GM23248 (cell line): ENCODE measurements around the gene GGT6.

ENCODE experiments used
- EZH2 ChIP-seq: fragments of 200-600 bp; sonication (generic); IDR thresholded peaks from 2 replicates; pipeline ENCODE4 v1.6.1; 2018; ENCODE audit warnings: antibody characterized with exemption, mild to moderate bottlenecking; ENCODE audit not compliant: insufficient read depth, poor library complexity, severe bottlenecking
- EZH2phosphoT487 ChIP-seq: fragments of 200-600 bp; sonication (generic); IDR thresholded peaks from 2 replicates; pipeline ENCODE4 v1.6.1; 2018; ENCODE audit warnings: antibody characterized with exemption, moderate library complexity, mild to moderate bottlenecking, low read depth; ENCODE audit not compliant: insufficient read depth

DNA sequence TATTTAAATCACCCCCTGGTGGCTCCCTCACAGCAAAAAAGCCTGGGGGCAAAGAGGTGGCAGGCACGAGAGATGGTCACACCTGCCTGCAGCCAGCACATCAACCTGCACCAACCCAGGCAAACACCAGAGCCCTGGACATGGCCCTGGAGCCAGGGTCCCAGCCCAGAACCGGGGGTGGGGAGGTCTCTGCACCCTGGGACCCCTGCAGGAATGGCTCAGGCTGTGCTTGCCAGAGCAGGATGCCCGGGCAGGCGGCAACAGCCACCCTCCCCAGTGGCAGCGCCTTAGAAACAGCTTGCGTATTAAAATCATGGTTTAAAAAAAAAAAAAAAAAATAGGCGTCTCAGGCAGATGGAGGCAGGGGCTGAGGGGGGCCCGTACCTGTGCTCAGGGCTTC, 21.4 kb downstream of the GGT6 start:
- TF ChIP-seq EZH2 (no peak), EZH2phosphoT487 (no peak)
